ENCODE data around the gene TCTN1.

GRCh38 chr12:110578694-110579534, 35.0 kb upstream of the TCTN1 start:
- TF ChIP-seq CTCF (conservative IDR thresholded peaks at IDR 0.05; ENCODE audit: low read depth, low read length) (no peak), EZH2 (IDR thresholded peaks at IDR 0.05; ENCODE audit: low read length, unreplicated experiment) (no peak), EZH2phosphoT487 (IDR thresholded peaks at IDR 0.05; ENCODE audit: borderline replicate concordance, low read length) (no peak)
